ENCODE measurements around the gene DENND10. TPM values are rescaled to one million over a fixed set of nuclear protein-coding genes. Genes with fewer than 3 reads are reported as not detected.
"Not testable (repeated sequence)": the region's sequence is repeated elsewhere in the genome, so short reads cannot be mapped to it uniquely, and the experiment has no call there.

Gene DENND10
- total RNA-seq, 2 donors from 2014 or later = 22.6 to 23.6 TPM

DNA sequence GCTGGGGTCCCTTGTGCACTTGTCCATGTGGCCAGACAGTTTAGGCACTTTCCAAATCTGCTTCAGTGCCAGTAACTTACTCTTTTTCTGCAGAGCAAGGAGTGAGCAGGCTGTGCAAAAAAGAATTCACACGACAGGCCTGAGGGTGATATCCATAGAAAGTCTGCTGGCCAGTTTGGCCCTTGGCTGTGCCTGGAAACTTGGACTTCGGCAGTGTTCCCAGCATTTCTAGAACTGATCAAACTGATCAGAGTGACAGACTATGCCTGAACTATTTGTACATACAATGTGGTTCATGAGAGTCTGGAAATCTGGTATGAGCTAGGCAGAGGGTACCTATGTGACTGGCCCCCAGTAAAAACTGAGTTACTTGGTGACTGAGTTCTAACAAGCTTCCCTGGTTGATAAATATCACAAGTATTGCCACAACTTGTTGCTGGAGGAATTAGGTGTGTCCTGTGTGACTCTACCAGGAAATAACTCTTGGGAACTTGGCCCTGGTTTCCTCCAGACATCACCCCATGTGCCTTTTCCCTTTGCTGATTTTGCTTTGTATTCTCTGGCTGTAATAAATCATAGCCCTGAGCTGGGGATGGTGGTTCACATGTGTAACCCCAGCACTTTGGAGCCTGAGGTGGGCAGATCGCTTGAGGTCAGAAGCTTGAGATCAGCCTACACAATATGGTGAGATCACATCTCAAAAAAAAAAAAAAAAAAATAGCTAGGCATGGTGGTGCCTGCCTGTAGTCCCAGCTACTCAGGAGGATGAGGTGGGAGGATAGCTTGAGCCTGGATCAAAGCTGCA is 3.3 kb upstream of the DENND10 start:
- peaks cover 9 to 11% of the 10 kb centered on the region in 2 donors for H3K4me1 ChIP-seq (ENCODE audit: control insufficient read depth in 1 of 2, low read depth in 2 of 2)
- peak overlapping the region in 1 of 2 donors; percentile 8 for H3K27ac ChIP-seq
- no peaks in the 10 kb centered on the region for H3K9me3 ChIP-seq
- no peaks in the 10 kb centered on the region for H3K27me3 ChIP-seq (replicated peaks; ENCODE audit: insufficient read depth)
- DNase-seq (ENCODE audit: low spot score) = no peak
- TF ChIP-seq, protein P1, sequence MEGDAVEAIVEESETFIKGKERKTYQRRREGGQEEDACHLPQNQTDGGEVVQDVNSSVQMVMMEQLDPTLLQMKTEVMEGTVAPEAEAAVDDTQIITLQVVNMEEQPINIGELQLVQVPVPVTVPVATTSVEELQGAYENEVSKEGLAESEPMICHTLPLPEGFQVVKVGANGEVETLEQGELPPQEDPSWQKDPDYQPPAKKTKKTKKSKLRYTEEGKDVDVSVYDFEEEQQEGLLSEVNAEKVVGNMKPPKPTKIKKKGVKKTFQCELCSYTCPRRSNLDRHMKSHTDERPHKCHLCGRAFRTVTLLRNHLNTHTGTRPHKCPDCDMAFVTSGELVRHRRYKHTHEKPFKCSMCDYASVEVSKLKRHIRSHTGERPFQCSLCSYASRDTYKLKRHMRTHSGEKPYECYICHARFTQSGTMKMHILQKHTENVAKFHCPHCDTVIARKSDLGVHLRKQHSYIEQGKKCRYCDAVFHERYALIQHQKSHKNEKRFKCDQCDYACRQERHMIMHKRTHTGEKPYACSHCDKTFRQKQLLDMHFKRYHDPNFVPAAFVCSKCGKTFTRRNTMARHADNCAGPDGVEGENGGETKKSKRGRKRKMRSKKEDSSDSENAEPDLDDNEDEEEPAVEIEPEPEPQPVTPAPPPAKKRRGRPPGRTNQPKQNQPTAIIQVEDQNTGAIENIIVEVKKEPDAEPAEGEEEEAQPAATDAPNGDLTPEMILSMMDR (IDR thresholded peaks at IDR 0.05) = no peak
- H3K4me3 ChIP-seq = no peak overlapping the region
- no peaks in the 10 kb centered on the region for H3K36me3 ChIP-seq
- ATAC-seq (ENCODE audit: insufficient number of reproducible peaks, low FRiP score, low read depth) = no peak

DNA sequence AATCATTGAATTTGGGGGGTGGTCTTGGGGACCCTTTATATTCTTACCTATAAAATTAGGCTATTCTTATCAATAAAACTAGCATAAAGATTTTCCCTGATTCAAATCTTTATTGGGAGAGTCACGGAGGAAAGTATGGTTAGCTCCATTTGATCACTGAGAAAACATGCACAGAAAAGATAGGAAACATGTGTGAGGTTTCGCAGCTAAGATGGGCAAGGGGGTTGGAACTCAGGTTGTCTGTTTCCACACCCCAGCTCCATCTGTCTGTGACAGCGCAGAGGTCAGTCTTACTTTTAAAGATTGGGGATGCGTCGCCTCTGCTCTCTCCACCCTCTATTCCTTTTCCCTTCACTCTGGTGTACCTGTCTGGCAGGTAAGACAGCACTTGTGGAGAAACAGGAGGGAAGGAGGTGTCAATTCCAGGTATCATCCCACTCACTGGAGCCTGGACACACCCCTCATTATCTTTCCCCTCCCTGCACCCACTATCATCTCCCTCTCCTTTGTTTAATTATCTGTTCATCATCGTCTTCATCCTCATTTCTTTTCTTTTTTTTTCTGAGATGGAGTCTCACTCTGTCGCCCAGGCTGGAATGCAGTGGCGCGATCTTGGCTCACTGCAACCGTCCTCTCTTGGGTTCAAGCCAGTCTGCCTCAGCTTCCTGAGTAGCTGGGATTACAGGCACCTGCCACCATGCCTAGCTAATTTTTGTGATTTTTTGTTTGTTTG is 2.4 kb upstream of the DENND10 start:
- no peak for ATAC-seq (ENCODE audit: insufficient number of reproducible peaks, low FRiP score, low read depth)
- Histone ChIP-seq H3K27ac (no peak overlapping the region), H3K4me1 (ENCODE audit: control insufficient read depth in 1 of 2, low read depth in 2 of 2) (peaks cover 9 to 11% of the 10 kb centered on the region in 2 donors)

DNA sequence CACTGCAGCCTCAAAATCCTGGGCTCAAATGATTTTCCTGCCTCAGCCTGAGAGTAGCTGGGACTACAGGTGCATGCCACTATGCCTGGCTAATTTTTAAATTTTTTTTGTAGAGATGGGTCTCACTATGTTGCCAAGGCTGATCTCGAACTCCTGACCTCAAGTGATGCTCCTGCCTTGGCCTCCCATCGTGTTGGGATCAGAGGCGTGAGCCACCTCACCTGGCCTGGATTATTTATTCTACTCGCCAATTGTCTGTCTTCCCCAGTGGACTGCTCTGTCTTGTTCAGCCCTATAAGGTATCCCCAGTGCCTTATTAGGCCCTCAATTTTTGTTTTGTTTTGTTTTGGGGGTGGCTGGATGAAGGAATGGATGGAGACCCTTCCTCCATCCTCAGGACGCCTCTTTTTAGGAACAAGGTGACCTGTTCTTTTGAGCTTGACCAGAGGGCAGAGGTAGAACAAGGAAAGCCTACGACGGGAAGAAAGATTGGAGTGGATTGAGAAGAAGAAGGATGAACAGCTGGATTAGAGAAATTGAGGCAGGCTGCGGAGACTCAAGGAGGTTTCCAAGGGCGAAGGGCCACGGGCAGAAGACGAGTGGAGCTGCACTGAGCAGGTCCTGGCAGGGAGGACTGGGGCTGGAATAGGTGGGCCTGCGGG is 541 bp upstream of the DENND10 start:
- Histone ChIP-seq H3K27ac (peak overlapping the region; percentile 46 to 53), H3K4me1 (ENCODE audit: control insufficient read depth in 1 of 2, low read depth in 2 of 2) (peaks cover 9 to 11% of the 10 kb centered on the region in 2 donors), H3K36me3 (no peaks in the 10 kb centered on the region), H3K27me3 (replicated peaks; ENCODE audit: insufficient read depth) (no peaks in the 10 kb centered on the region), H3K9me3 (no peaks in the 10 kb centered on the region), H3K4me3 (peak overlapping the region; percentile 96)
- DNase-seq (ENCODE audit: low spot score) (no peak), ATAC-seq (ENCODE audit: insufficient number of reproducible peaks, low FRiP score, low read depth) (peak; percentile 14)
- TF ChIP-seq, protein P1 (IDR thresholded peaks at IDR 0.05) = no peak

More for the DNA sequence above, 2.4 kb upstream of the DENND10 start:
- Histone ChIP-seq H3K9me3 (no peaks in the 10 kb centered on the region), H3K4me3 (no peak overlapping the region), H3K36me3 (no peaks in the 10 kb centered on the region), H3K27me3 (replicated peaks; ENCODE audit: insufficient read depth) (no peaks in the 10 kb centered on the region)
- TF ChIP-seq, protein P1 (IDR thresholded peaks at IDR 0.05) = no peak
- no peak for DNase-seq (ENCODE audit: low spot score)

DNA sequence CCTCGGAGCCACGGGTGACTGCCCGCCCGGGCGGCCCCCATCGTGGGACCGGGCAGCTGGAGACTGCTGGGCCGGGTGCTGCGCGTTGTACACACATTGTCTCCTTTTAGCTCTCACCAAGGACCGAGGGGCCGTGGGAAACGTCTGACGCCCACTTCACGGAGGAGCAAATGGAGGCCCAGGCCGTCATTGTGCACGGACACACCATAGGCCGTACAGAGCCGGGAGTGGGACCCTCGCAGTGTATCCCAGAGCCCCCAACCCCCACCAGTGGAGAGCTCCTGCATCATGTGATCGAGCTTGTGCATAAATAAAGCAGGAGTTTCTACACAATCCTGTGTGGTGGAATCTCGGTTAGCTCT is 722 bp downstream of the DENND10 start:
- Histone ChIP-seq H3K27me3 (replicated peaks; ENCODE audit: insufficient read depth) (no peaks in the 10 kb centered on the region), H3K9me3 (no peaks in the 10 kb centered on the region), H3K4me3 (peak overlapping the region; percentile 96), H3K36me3 (peaks cover 9% of the 10 kb centered on the region), H3K4me1 (ENCODE audit: control insufficient read depth in 1 of 2, low read depth in 2 of 2) (peaks cover 9 to 11% of the 10 kb centered on the region in 2 donors), H3K27ac (no peak overlapping the region)
- TF ChIP-seq, protein P1 (IDR thresholded peaks at IDR 0.05) = no peak
- ATAC-seq (ENCODE audit: insufficient number of reproducible peaks, low FRiP score, low read depth) = peak; percentile 30
- no peak for DNase-seq (ENCODE audit: low spot score)

DNA sequence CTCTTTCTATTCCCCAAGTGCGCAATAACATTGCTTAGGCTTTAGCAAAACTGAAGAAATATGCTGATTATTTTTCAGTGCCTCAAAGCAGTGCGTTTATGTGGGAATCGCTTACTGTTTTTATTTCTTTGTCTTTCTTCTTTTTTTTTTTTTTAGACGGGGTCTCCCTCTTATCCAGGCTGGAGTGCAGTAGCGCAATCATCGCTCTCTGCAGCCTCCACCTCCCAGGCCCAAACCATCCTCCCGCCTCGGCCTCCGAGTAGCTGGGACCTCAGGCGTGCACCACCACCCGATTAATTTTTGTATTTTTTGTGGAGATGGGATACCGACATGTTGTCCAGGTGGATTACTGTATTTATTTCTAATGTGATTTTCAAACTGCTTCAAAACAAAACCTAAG is 1.2 kb downstream of the DENND10 start:
- no peak for ATAC-seq (ENCODE audit: insufficient number of reproducible peaks, low FRiP score, low read depth)
- DNase-seq (ENCODE audit: low spot score) = no peak
- Histone ChIP-seq H3K9me3 (no peaks in the 10 kb centered on the region), H3K4me1 (ENCODE audit: control insufficient read depth in 1 of 2, low read depth in 2 of 2) (peaks cover 9 to 11% of the 10 kb centered on the region in 2 donors), H3K27me3 (replicated peaks; ENCODE audit: insufficient read depth) (no peaks in the 10 kb centered on the region), H3K4me3 (peak overlapping the region; percentile 96), H3K36me3 (peaks cover 9% of the 10 kb centered on the region), H3K27ac (no peak overlapping the region)
- TF ChIP-seq, protein P1 (IDR thresholded peaks at IDR 0.05) = no peak

DNA sequence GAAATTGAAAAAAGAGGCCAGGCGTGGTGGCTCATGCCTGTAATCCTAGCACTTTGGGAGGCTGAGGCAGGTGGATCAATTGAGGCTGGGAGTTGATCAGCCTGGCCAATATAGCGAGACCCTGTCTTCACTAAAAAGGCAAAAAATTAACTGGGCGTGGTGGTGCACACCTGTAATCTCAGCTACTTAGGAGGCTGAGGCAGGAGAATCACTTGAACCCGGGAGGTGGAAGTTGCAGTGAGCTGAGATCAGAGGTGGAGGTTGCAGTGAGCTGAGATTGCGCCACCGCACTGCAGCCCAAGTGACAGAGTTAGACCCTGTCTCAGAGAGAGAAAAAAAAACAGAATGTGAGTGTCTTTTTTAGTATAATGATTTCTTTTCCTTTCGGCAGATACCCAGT is 2.0 kb downstream of the DENND10 start:
- H3K4me3 ChIP-seq; H3K36me3 ChIP-seq; H3K27ac ChIP-seq; H3K9me3 ChIP-seq; H3K27me3 ChIP-seq (replicated peaks; ENCODE audit: insufficient read depth); DNase-seq (ENCODE audit: low spot score); ATAC-seq (ENCODE audit: insufficient number of reproducible peaks, low FRiP score, low read depth): not testable (repeated sequence)
- H3K4me1 ChIP-seq (ENCODE audit: control insufficient read depth in 1 of 2, low read depth in 2 of 2) = peaks cover 9 to 11% of the 10 kb centered on the region in 2 donors

DNA sequence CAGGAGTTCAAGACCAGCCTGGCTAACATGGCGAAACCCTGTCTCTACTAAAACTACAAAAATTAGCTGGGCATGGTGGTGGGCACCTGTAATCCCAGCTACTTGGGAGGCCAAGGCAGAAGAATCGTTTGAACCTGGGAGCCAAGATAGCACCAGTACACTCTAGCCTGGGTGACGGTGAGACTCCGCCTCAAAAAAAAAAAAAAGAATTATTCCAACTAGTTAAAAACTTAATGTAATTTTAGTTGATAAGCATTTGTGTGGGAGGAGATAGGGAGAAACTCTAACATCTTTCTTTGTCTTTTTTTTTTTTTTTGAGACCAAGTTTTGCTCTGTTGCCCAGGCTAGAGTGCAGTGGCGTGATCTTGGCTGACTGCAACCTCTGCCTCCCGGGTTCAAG is 3.2 kb downstream of the DENND10 start:
- Histone ChIP-seq H3K36me3 (peaks cover 13% of the 10 kb centered on the region), H3K4me1 (ENCODE audit: control insufficient read depth in 1 of 2, low read depth in 2 of 2) (peaks cover 9 to 11% of the 10 kb centered on the region in 2 donors)
- DNase-seq (ENCODE audit: low spot score); H3K9me3 ChIP-seq; H3K27ac ChIP-seq; ATAC-seq (ENCODE audit: insufficient number of reproducible peaks, low FRiP score, low read depth); H3K4me3 ChIP-seq; H3K27me3 ChIP-seq (replicated peaks; ENCODE audit: insufficient read depth): not testable (repeated sequence)

All from thoracic aorta (tissue), 2 donors.